Mesendoderm (in vitro differentiated cells): ENCODE measurements around the gene KHSRP.
"Not testable (repeated sequence)": the region's sequence is repeated elsewhere in the genome, so short reads cannot be mapped to it uniquely, and the experiment has no call there.

ENCODE experiments used
- DNase-seq: peaks from one replicate; pipeline ENCODE4 v3.0.0; 2013
- H2AK5ac ChIP-seq: 2 replicates; pipeline ENCODE4 v1.6.1; 2013; ENCODE audit warnings: low read length, inconsistent platforms
- H2BK120ac ChIP-seq: 2 replicates; pipeline ENCODE4 v1.6.1; 2013; ENCODE audit warnings: low read depth, mild to moderate bottlenecking, low read length, moderate library complexity, mixed read lengths
- H2BK15ac ChIP-seq: replicated peaks from 2 replicates; pipeline ENCODE4 v1.6.1; 2013; ENCODE audit warnings: low read depth, mild to moderate bottlenecking, moderate library complexity
- H2BK5ac ChIP-seq: 2 replicates; pipeline ENCODE4 v1.6.1; 2013; ENCODE audit warnings: low read length, inconsistent platforms
- H3K18ac ChIP-seq: 2 replicates; pipeline ENCODE4 v1.6.1; 2013; ENCODE audit warnings: mild to moderate bottlenecking, low read length, mixed read lengths
- H3K23ac ChIP-seq: one replicate; pipeline ENCODE4 v1.6.1; 2013; ENCODE audit warnings: low read length
- H3K27ac ChIP-seq: 2 replicates; pipeline ENCODE4 v1.5.1; 2013; ENCODE audit warnings: low read depth, mild to moderate bottlenecking, inconsistent platforms, low read length, moderate library complexity
- H3K27me3 ChIP-seq: 2 replicates; pipeline ENCODE4 v1.6.1; 2013; ENCODE audit warnings: low read length, control low read depth, mild to moderate bottlenecking, inconsistent platforms; ENCODE audit not compliant: insufficient read depth, poor library complexity
- H3K36me3 ChIP-seq: 2 replicates; pipeline ENCODE4 v1.6.1; 2013; ENCODE audit warnings: low read length, inconsistent platforms; ENCODE audit not compliant: control insufficient read depth, insufficient read depth
- H3K4ac ChIP-seq: one replicate; pipeline ENCODE4 v1.6.1; 2013; ENCODE audit warnings: low read depth, mild to moderate bottlenecking, low read length, moderate library complexity
- H3K4me1 ChIP-seq: 2 replicates; pipeline ENCODE4 v1.6.1; 2013; ENCODE audit warnings: low read depth, low read length, inconsistent platforms; ENCODE audit not compliant: control insufficient read depth
- H3K4me2 ChIP-seq: 2 replicates; pipeline ENCODE4 v1.6.1; 2013; ENCODE audit warnings: low read length
- H3K4me3 ChIP-seq: 2 replicates; pipeline ENCODE4 v1.5.1; 2013; ENCODE audit warnings: mild to moderate bottlenecking, low read length
- H3K56ac ChIP-seq: one replicate; pipeline ENCODE4 v1.6.1; 2013; ENCODE audit warnings: low read length
- H3K79me1 ChIP-seq: 2 replicates; pipeline ENCODE4 v1.6.1; 2013; ENCODE audit warnings: low read length, inconsistent platforms
- H3K79me2 ChIP-seq: 2 replicates; pipeline ENCODE4 v1.6.1; 2013; ENCODE audit warnings: mild to moderate bottlenecking, low read length; ENCODE audit not compliant: control insufficient read depth, insufficient read depth
- H3K9ac ChIP-seq: 2 replicates; pipeline ENCODE4 v1.6.1; 2013; ENCODE audit warnings: low read length, inconsistent platforms
- H4K5ac ChIP-seq: one replicate; pipeline ENCODE4 v1.6.1; 2013; ENCODE audit warnings: low read length
- H4K8ac ChIP-seq: one replicate; pipeline ENCODE4 v1.6.1; 2013; ENCODE audit warnings: low read depth, mild to moderate bottlenecking, control low read depth, low read length, moderate library complexity
- WGBS: extraction: QIAGEN DNeasy Blood & Tissue Kit; methylation state at CpG from one replicate; pipeline ENCODE4 v1.1.7; 2013; ENCODE audit warnings: low lambda C conversion rate, missing lambda C conversion rate; ENCODE audit not compliant: insufficient coverage; ENCODE audit errors: extremely low coverage; 5-methylcytosine and 5-hydroxymethylcytosine counted together

The KHSRP gene

GRCh38 chr19:6402837-6403608, 21.6 kb downstream of the KHSRP start:
- H3K4ac ChIP-seq = no peak overlapping the region
- no peak overlapping the region for H2BK5ac ChIP-seq
- no peak overlapping the region for H4K8ac ChIP-seq
- no peaks in the 10 kb centered on the region for H3K79me1 ChIP-seq
- H3K23ac ChIP-seq = no peak overlapping the region
- H3K79me2 ChIP-seq = no peaks in the 10 kb centered on the region
- H3K4me2 ChIP-seq = no peak overlapping the region
- H3K36me3 ChIP-seq = no peaks in the 10 kb centered on the region
- no peaks in the 10 kb centered on the region for H3K27me3 ChIP-seq
- H2BK15ac ChIP-seq = no peak overlapping the region
- no peak overlapping the region for H3K4me3 ChIP-seq
- WGBS = no CpG with 5 or more reads among the region's 22 CpGs
- H2BK120ac ChIP-seq = no peak overlapping the region
- no peak overlapping the region for H4K5ac ChIP-seq
- no peaks in the 10 kb centered on the region for H3K4me1 ChIP-seq
- no peak overlapping the region for H3K9ac ChIP-seq
- no peak overlapping the region for H3K18ac ChIP-seq
- no peak overlapping the region for H3K56ac ChIP-seq
- no peak overlapping the region for H2AK5ac ChIP-seq
- no peak for DNase-seq
- H3K27ac ChIP-seq = no peak overlapping the region

- H3K56ac ChIP-seq = no peak overlapping the region
- H3K79me2 ChIP-seq = no peaks in the 10 kb centered on the region
- H3K4me2 ChIP-seq = no peak overlapping the region
- no peak overlapping the region for H3K4ac ChIP-seq
- H3K36me3 ChIP-seq = no peaks in the 10 kb centered on the region
- no peaks in the 10 kb centered on the region for H3K4me1 ChIP-seq
- no CpG with 5 or more reads among the region's 10 CpGs for WGBS
- H3K23ac ChIP-seq = no peak overlapping the region
- no peak overlapping the region for H4K5ac ChIP-seq
- H3K27me3 ChIP-seq = no peaks in the 10 kb centered on the region
- no peak overlapping the region for H2AK5ac ChIP-seq
- H3K4me3 ChIP-seq = no peak overlapping the region
- no peak overlapping the region for H2BK5ac ChIP-seq
- no peak overlapping the region for H4K8ac ChIP-seq
- no peak overlapping the region for H2BK120ac ChIP-seq
- DNase-seq = no peak
- H3K27ac ChIP-seq = no peak overlapping the region
- no peak overlapping the region for H3K18ac ChIP-seq
- no peak overlapping the region for H3K9ac ChIP-seq
- H3K79me1 ChIP-seq = no peaks in the 10 kb centered on the region
- no peak overlapping the region for H2BK15ac ChIP-seq
Measured at GRCh38 chr19:6402058-6402457, 22.6 kb downstream of the KHSRP start.

GRCh38 chr19:6400062-6400944, 24.3 kb downstream of the KHSRP start:
- H2BK120ac ChIP-seq, H3K9ac ChIP-seq, H3K56ac ChIP-seq, H3K79me1 ChIP-seq, H3K4me2 ChIP-seq, H4K5ac ChIP-seq, H3K23ac ChIP-seq, H3K4me3 ChIP-seq, H3K27me3 ChIP-seq, H4K8ac ChIP-seq, H2BK5ac ChIP-seq, H3K36me3 ChIP-seq, DNase-seq, H2AK5ac ChIP-seq, H3K79me2 ChIP-seq, H3K4ac ChIP-seq, H3K4me1 ChIP-seq, H2BK15ac ChIP-seq, H3K18ac ChIP-seq, H3K27ac ChIP-seq: not testable (repeated sequence)
- no CpG with 5 or more reads among the region's 23 CpGs for WGBS

GRCh38 chr19:6396305-6396704, 28.3 kb downstream of the KHSRP start:
- Histone ChIP-seq H4K8ac (no peak overlapping the region), H4K5ac (no peak overlapping the region), H3K56ac (no peak overlapping the region)

GRCh38 chr19:6394831-6395230, 29.8 kb downstream of the KHSRP start:
- no peak overlapping the region for H3K4me2 ChIP-seq
- no peak overlapping the region for H2BK120ac ChIP-seq

More at GRCh38 chr19:6396305-6396704, 28.3 kb downstream of the KHSRP start:
- H2BK5ac ChIP-seq = no peak overlapping the region
- H3K27ac ChIP-seq = no peak overlapping the region
- no CpG with 5 or more reads among the region's 12 CpGs for WGBS
- no peak overlapping the region for H3K23ac ChIP-seq
- H3K18ac ChIP-seq = no peak overlapping the region
- H3K4me3 ChIP-seq = no peak overlapping the region
- no peak overlapping the region for H3K4ac ChIP-seq
- no peak overlapping the region for H3K9ac ChIP-seq
- H3K4me2 ChIP-seq = no peak overlapping the region
- no peak overlapping the region for H2AK5ac ChIP-seq
- H3K79me2 ChIP-seq = peaks cover 14% of the 10 kb centered on the region
- no peaks in the 10 kb centered on the region for H3K36me3 ChIP-seq
- H3K79me1 ChIP-seq = peaks cover 11% of the 10 kb centered on the region
- no peaks in the 10 kb centered on the region for H3K27me3 ChIP-seq
- no peak overlapping the region for H2BK120ac ChIP-seq
- no peak overlapping the region for H2BK15ac ChIP-seq
- no peak for DNase-seq
- H3K4me1 ChIP-seq = peaks cover 4% of the 10 kb centered on the region

More at GRCh38 chr19:6394831-6395230, 29.8 kb downstream of the KHSRP start:
- no CpG with 5 or more reads among the region's 3 CpGs for WGBS
- no peak overlapping the region for H3K27ac ChIP-seq
- H4K5ac ChIP-seq = no peak overlapping the region
- H2AK5ac ChIP-seq = no peak overlapping the region
- no peak for DNase-seq
- no peak overlapping the region for H2BK15ac ChIP-seq
- peaks cover 4% of the 10 kb centered on the region for H3K4me1 ChIP-seq
- peaks cover 14% of the 10 kb centered on the region for H3K79me1 ChIP-seq
- H4K8ac ChIP-seq = no peak overlapping the region
- peaks cover 16% of the 10 kb centered on the region for H3K79me2 ChIP-seq
- no peak overlapping the region for H3K4ac ChIP-seq
- no peak overlapping the region for H2BK5ac ChIP-seq
- peaks cover 2% of the 10 kb centered on the region for H3K36me3 ChIP-seq
- H3K18ac ChIP-seq = no peak overlapping the region
- H3K9ac ChIP-seq = no peak overlapping the region
- no peak overlapping the region for H3K56ac ChIP-seq
- H3K4me3 ChIP-seq = no peak overlapping the region
- no peaks in the 10 kb centered on the region for H3K27me3 ChIP-seq
- H3K23ac ChIP-seq = no peak overlapping the region
